ENCODE data around the gene CHST11. TPM values are rescaled to one million over a fixed set of nuclear protein-coding genes. Genes with fewer than 3 reads are reported as not detected.

CHST11 gene
- total RNA-seq, 1 donor from 2014 or later, result 15.5 TPM

- Mint-ChIP-seq H3K9me3 (no peaks in the 10 kb centered on the region), H3K27me3 (no peaks in the 10 kb centered on the region), H3K4me1 (ENCODE audit: unreplicated experiment) (peaks cover 19% of the 10 kb centered on the region), H3K36me3 (no peaks in the 10 kb centered on the region), H3K4me3 (no peak overlapping the region), H3K27ac (no peak overlapping the region)
- TF ChIP-seq CTCF (conservative IDR thresholded peaks at IDR 0.05), result no peak
- no peak for DNase-seq (ENCODE audit: extremely low spot score, unreplicated experiment)
These were observed 123.2 kb downstream of the CHST11 start for GRCh38 chr12:104579718-104580495.

GRCh38 chr12:104581005-104581570, 124.3 kb downstream of the CHST11 start:
- no peak overlapping the region for H3K4me3 Mint-ChIP-seq
- no peaks in the 10 kb centered on the region for H3K9me3 Mint-ChIP-seq
- no peak for DNase-seq (ENCODE audit: extremely low spot score, unreplicated experiment)
- TF ChIP-seq CTCF (conservative IDR thresholded peaks at IDR 0.05), result no peak
- no peak overlapping the region for H3K27ac Mint-ChIP-seq
- H3K27me3 Mint-ChIP-seq, result no peaks in the 10 kb centered on the region
- H3K36me3 Mint-ChIP-seq, result no peaks in the 10 kb centered on the region
- H3K4me1 Mint-ChIP-seq (ENCODE audit: unreplicated experiment), result peaks cover 27% of the 10 kb centered on the region

- H3K27me3 Mint-ChIP-seq, result no peaks in the 10 kb centered on the region
- DNase-seq (ENCODE audit: extremely low spot score, unreplicated experiment), result no peak
- H3K4me1 Mint-ChIP-seq (ENCODE audit: unreplicated experiment), result peaks cover 30% of the 10 kb centered on the region
- no peak for TF ChIP-seq CTCF (conservative IDR thresholded peaks at IDR 0.05)
- no peak overlapping the region for H3K27ac Mint-ChIP-seq
- no peaks in the 10 kb centered on the region for H3K9me3 Mint-ChIP-seq
- H3K4me3 Mint-ChIP-seq, result no peak overlapping the region
- no peaks in the 10 kb centered on the region for H3K36me3 Mint-ChIP-seq
These were observed 126.0 kb downstream of the CHST11 start for GRCh38 chr12:104582739-104583138.

GRCh38 chr12:104583301-104583700, 126.6 kb downstream of the CHST11 start:
- Mint-ChIP-seq H3K9me3 (no peaks in the 10 kb centered on the region), H3K27me3 (no peaks in the 10 kb centered on the region), H3K27ac (no peak overlapping the region), H3K36me3 (no peaks in the 10 kb centered on the region), H3K4me1 (ENCODE audit: unreplicated experiment) (peaks cover 33% of the 10 kb centered on the region), H3K4me3 (no peak overlapping the region)
- TF ChIP-seq CTCF (conservative IDR thresholded peaks at IDR 0.05), result no peak
- DNase-seq (ENCODE audit: extremely low spot score, unreplicated experiment), result no peak

GRCh38 chr12:104585448-104586055, 128.8 kb downstream of the CHST11 start:
- no peaks in the 10 kb centered on the region for H3K27me3 Mint-ChIP-seq
- H3K4me3 Mint-ChIP-seq, result no peak overlapping the region
- no peaks in the 10 kb centered on the region for H3K9me3 Mint-ChIP-seq
- H3K27ac Mint-ChIP-seq, result no peak overlapping the region
- peaks cover 30% of the 10 kb centered on the region for H3K4me1 Mint-ChIP-seq (ENCODE audit: unreplicated experiment)
- TF ChIP-seq CTCF (conservative IDR thresholded peaks at IDR 0.05), result no peak
- H3K36me3 Mint-ChIP-seq, result no peaks in the 10 kb centered on the region
- DNase-seq (ENCODE audit: extremely low spot score, unreplicated experiment), result no peak
